ENCODE data around the gene CDC25B.
A peak's percentile ranks its signal among the peaks of the same experiment; 100 is the strongest.
"Not testable (repeated sequence)": the region's sequence is repeated elsewhere in the genome, so short reads cannot be mapped to it uniquely, and the experiment has no call there.

The CDC25B gene

DNA sequence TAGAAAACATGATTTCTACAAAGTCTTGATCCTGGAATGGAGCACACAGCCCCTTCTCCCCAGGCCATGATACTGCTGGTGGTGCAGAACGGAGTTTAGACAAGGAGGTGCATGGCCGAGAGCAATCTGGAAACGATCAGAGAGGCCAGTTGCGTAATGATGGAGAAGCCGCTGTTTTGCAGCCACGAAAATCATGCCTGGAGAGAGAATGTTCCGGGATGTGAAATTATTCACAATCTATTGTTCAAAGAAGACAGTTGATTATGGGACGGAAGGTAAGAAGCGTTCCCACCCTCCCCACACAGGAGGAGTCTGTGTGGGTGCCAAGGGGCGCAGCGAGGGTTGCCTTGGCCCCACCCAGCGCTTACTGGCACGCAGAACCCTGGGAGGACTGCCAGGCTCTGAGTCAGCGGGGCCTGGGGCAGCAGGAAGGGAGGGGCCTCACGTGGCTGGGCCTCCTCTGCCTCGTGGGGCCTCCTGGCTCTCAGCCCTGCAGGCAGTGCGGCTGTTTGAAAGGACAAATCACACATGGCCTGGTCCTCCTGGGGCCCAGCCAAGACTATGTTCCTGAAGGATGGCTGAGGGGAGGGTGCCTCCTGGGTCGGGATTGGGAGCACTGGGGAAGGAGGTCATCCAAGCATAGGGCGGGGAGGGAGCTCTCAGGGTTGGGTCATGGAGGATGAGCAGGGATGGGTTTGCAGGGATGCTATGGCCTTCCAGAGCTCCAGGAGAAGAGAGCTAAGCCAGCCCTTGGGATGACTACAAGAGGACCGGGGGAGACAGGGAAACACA, 15.6 kb downstream of the CDC25B start:
- peak; percentile 85 to 94 for DNase-seq

DNA sequence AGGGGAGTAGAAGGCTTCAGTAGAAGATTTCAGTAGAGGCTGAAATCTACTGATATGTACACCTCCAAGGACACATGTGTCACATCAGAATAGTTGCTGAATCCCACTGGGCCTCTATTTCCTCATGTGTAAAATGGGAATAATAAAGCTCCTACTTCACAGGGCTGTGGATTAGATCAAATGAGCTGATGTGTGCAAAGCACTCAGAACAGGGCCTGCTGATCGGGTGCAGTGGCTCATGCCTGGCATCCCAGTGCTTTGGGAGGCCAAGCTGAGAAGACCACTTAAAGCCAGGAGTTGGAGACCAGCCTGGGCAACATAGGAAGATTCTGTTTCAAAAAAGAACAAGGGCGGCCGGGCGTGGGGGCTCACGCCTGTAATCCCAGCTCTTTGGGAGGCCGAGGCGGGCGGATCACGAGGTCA, 16.2 kb downstream of the CDC25B start:
- DNase-seq: no peak

DNA sequence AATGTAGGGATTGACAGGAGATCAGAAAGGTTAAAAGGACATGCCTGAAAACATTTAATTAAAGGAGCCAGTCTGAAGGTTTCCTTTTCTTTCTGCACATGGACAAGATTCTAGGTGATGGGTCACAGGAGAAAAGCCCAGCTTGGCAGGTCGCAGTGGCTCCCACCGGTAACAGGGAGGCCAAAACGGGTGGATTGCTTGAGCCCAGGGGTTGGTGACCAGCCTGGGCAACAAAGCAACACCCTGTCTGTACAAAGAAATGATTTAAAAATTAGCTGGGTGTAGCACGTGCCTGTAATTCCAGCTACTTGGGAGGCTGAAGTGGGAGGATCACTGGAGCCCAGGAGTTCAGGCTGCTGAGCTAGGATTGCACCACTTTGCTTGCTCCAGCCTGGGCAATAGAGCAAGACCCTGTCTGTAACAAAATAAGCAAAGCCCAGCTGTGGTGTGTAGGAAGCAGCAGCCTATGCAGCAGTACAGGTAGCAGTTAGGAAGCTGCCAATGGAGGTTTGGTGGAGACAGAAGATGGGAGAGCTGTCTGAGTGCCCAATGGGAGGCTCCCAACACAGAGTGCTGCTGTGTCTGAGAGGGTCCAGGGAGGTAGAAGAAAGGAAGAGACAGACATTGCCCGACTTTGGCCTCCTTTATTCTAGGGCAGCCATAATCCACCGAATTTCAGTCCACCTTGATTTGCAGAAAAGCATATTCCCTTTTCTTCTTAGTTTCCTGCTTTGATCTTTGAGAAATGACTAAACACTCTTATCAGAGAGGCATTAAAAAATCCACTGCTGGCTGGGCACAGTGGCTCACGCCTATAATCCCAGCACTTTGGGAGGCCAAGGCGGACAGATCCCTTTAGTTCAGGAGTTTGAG, 17.1 kb downstream of the CDC25B start:
- DNase-seq: no peak

DNA sequence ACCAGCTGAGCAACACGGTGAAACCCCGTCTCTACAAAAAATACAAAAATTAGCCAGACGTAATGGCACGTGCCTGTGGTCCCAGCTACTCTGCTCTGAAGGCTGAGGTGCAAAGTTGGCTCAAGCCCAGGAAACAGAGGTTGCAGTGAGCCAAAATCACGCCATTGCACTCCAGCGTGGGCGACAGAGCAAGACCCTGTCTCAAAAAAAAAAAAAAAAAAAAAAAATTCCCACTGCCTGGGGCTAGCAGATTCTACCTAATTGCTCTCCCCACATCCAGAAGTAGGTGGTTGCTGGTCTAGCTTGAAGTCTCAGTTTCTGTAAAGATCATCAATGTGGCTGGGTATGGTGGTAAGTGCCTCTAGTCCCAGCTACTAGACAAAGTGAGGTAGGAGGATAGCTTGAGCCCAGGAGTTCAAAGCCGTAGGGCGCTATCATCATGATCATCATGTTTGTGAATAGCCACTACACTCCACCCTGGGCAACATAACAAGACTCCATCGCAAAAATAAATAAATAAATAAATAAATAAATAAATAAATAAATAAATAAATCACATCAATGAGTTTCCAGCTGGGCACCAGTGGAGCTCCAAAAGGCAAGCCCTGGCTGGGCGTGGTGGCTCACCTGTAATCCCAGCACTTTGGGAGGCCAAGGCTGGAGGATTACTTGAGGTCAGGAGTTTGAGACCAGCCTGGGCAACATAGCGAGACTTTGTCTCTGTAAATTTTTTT, 17.9 kb downstream of the CDC25B start:
- DNase-seq: no peak

DNA sequence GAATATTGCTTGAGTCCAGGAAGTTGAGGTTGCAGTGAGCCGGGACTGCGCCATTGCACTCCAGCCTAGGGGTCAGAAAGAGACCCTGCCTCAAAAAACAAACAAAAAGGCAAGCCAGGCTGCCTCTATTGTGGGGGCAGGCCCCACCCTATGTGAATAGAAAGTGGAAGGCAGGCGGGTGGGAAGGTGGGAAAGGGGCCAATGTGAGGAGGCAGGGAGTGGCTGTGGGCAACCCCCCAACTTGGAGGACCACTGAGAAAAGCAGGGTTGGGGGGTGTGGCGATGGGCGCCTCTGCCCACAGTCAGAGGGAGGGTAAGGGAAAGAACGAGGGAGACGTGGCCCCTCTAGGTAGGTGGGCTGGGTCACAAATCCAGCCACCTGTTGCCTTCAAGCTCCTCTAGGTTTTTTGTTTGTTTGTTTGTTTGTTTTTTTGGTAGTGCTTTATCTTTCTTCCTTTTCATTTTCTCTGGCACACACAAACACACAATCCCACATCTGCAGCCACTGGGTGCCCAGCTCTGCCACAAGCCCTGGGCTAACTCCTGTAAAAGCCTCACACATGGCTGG, 18.9 kb downstream of the CDC25B start:
- no peak for DNase-seq

DNA sequence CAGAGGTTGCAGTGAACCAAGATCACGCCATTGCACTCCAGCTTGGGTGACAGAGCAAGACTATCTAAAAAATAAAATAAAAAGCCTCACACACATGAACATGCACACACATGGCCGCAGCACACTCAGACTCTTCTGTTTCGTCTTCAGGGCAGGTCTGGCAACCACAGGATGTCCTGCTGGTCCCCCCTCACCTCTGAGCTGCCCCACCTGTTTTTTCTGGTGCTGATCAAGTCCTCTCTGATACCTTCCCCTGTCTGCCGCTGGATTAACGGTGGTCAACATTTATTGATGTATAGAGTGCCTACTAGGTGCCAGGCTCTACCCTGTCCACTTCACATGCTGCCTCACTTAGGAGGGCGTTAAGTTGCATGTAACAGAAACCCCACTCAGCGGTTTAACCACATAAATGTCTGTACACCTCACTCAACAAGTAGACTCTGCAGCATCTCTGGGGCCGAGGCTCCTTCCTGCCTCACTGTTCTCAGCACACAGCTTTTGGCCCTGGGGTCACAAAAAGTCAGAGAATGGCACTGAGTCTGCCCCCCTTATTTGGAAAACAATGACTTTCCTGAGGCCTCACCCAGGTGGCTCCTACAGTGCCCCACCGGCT, 19.7 kb downstream of the CDC25B start:
- DNase-seq: no peak

DNA sequence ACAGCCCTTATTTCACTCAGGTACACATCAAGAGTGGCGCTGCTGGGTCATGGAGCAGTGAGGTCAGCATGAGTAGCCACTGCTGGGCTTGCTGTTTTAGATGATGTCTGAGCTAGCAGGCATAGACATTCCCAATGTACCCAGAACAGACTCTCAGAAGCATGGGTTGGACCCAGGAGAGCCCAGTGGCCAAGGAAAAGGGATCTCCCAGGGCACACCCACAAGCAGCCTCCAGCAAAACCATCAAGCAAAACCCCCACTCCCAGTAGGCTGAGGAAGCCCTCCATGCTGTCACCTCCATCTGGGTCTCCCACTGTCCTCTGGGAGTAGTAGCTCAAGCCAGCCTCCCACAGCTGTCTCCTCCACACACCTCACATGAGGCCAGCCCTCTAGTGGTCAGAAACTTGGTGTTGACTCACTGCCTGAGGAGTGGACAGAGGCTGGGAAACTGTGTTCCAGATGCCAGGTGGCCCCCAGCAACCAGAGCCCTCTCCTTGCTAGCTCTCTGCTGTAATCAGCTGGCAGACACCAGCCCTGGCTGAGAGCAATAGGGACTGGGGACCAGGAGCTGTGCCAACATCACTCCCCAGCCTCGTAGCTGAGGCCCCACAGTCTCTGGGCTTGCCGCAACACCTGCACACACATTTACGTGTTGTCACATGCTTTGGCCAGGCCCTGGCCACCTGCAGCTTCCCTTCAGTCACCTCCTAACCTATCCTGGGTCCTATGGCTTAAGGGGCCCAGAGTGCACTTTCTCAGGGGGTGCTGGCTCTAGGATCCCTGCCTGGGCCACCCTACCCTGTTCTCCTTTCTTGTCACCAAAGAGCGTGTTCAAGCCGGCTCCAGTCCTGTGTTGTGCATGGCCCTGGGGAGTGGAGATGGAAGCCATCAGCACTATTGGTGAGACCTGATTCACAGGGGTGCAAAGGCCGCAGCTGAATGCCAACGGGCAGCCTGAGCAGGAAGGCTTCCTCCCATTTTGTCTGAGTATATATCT, 22.3 kb downstream of the CDC25B start:
- DNase-seq: peak; percentile 52 to 66

DNA sequence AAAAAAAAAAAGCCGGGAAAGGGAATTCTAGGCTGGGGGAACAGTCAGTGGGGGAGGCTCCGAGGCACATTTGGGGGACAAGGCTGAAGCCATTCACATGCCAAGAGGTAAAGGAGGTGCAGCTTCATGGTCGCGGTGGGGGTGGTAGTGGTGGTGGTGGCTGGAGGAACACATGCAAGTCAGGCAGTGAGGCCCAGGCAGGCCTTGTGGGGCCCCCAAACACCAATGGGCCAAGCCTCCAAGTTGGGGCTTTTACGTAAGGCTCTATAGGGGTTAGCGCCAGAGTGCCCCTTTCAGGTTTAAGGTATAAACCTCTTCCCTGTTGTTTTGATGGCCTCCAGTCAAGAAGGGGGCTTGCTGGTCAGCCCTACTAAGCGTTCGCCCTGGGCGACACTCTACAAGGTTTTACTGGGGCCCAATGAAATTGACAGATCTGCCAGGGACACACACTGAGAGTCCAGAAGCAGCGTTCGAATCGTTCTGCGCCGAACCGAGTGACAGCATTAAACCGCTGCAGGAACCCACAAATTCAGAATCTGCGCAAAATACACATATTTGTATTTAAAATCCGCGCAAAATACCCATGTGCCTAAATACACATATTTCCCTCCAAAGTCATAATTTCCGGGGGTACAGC, 23.4 kb downstream of the CDC25B start:
- no peak for DNase-seq

DNA sequence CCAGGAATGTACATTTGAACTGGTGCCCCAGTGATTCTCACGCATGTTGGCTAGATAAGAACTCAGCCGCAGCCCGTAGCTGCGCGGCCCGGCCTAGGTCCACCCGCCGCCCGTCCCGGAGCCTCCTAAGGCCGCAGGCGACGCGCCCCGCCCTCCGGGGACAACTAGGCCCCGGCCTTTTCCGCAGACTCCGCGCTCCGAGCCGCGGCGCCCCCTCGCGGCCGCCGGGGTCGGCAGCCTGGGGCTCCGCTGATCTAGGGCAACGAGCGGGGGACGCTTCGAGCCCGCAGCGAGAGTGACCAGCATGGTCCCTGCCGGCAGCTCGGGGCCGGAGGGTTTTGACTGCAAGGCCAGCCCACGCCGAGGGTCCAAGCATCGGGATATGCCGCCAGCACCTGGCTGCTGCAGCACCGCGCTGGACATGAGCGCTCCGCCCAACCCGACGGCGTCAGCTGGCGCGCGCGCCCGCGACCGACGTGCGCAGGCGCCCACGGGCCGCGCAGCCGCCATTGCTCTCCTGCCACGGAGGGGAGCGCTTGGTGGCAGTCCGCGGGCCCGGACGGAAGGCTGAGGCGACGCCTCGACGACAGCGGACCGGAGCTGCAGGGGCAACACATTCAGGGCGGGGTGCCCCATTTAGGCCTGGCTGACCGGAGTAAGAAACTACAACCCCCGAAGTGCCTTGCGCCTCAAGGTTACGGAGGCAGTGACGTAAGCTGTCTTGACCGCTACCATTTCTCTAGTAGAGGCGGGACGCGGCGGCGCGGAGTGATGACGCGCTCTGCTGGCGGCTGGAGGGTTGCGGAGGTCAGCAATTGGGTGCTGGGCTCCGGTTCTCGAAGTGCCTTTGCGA, 24.2 kb downstream of the CDC25B start, which contains the start of gene AP5S1:
AP5S1 (plus strand) TSS at position 500 of the 853 bp plus-strand sequence. CDS start 1,571 bp downstream, outside the sequence.
- DNase-seq: peak; percentile 90 to 94

DNA sequence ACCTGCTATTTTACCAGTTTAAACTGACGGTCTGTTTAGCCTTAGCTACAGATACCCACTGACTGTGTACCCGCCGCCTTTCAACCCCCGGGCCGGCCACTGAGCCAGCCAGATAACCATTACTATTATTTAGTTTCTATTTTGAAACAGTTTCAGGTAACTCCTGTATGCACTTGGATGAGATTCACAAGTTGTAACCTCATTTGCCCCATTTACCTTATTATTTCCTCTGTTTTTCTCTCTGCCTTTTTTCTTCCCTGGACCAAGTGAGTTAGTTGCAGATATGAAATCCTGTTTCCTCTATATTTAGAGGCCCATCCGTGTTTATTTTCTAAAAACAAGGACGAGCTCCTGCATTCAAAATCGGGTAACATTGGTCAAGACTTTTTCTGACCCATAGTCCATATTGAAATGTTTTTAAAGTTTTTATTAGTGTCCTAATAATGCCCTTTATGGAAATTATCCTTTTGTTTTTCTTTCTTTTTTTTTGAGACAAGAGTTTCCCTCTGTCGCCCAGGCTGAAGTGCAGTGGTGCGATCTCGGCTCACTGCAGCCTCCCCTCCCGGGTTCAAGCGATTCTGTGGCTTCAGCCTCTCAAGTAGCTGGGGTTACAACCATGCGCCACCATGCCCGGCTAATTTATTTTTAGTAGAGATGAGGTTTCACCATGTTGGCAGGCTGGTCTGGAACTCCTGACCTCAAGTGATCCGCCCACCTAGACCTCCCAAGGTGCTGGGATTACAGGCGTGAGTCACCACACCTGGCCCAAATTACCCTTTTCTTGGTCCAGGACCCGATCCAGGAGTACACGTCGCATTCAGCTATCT, 25.0 kb downstream of the CDC25B start:
- DNase-seq: no peak

DNA sequence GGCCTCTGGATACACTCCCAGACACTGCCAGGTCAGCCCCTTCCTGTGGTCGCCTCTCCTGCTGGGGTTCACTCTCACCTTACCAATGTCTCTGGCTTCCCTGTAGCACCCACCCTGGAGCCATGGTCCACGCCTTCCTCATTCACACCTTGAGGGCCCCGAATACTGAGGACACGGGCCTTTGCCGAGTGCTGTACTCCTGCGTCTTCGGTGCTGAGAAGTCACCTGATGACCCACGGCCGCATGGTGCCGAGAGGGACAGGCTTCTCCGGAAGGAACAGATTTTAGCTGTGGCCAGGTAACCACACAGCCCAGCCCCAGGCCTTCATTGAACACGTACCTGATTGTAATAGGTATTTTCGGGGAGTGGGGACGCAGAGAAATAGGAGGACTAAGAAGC, 25.9 kb downstream of the CDC25B start:
- no peak for DNase-seq

DNA sequence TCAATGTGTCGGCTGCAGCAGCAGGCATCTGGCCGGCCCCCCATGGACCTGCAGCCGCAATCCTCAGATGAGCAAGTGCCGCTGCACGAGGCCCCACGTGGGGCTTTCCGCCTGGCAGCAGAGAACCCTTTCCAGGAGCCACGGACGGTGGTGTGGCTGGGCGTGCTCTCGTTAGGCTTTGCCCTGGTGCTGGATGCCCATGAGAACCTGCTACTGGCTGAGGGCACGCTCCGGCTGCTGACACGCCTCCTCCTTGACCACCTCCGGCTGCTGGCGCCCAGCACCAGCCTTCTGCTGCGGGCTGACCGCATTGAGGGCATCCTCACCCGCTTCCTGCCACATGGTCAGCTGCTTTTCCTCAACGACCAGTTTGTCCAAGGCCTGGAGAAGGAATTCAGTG, 27.8 kb downstream of the CDC25B start:
- no peak for DNase-seq

DNA sequence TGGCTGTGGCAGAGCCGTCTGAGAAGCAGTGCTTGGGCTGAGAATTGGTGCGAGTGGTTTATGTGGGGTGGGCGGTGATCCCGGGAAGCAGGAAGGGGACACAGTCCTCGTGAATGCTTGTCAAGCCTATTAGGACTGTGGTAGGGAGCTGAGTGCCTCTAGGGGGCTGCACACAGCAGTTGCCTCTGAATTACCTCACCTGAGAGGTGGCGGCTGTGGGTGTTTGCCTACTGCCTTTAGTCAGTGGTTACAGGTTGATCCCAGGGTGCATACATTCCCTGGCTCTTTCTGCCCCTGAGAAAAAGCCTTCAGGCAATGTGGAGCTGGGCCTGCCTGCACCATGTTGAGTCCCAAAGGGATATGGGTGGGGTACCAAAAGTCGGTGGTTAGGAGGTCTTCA, 29.4 kb downstream of the CDC25B start:
- no peak for DNase-seq

DNA sequence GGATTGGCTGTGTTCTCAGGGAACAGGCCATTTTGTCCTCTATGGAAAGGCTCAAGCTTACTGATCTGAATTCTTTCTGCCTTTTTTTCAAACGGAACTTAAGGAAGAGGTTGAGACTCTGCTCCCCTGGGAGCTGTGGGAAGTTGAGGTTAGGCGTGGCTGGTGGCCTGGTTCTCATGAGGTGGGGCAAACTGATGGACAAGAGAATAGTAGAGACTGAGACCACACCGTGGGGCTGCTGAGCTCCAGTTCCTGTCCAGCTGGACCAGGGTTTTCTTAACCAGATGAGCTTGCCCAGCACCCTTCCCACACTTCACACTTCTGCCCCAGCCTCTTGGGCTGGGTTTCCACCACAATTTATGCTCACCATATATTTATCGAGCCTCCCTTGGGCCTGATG, 30.3 kb downstream of the CDC25B start:
- no peak for DNase-seq

DNA sequence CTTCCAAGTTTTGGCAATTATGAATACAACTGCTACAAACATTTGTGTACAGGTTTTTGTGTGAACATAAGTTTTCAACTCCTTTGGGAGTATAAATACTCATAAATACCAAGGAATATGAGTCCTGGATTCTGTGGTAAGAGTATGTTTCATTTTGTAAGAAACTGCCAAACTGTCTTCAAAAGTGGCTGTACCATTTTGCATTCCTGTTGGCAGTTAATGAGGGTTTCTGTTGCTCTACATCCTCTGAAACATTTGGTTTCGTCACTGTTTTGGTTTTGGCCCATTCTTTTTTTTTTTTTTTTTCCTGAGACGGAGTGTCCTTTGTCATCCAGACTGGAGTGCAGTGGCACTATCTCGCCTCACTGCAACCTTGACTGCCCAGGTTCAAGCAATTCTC, 32.7 kb downstream of the CDC25B start:
- DNase-seq: peak; percentile 25 to 62

DNA sequence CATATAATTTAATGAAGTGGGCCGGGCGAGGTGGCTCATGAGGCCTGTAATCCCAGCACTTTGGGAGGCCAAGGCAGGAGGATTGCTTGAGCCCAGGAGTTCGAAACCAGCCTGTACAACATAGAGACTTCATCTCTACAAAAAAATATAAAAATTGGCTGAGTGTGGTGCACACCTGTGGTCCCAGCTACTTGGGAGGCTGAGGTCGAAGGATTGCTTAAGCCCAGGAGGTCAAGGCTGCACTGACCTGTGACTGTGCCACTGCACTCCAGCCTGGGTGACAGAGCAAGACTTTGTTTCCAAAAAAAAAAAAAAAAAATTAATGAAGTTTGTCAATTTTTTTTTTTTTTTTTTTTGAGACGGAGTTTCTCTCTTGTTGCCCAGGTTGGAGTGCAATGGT, 33.8 kb downstream of the CDC25B start:
- DNase-seq: not testable (repeated sequence)

DNA sequence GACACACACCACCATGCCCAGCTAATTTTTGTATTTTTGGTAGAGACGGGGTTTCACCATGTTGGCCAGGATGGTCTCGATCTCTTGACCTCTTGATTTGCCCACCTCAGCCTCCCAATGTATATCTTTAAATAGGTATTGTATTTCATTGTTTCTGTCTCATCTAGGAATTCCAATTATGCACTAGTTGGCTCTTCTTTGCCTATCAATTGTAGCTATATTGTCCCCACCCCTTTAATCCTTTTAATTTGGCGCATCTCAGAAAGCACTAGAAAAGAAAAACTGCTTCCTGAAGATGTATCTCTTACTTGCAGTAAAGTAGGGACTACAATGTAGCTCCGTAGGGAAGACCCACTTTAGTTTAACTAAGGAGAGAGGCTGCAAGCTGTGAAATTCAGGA, 40.0 kb downstream of the CDC25B start:
- DNase-seq: no peak

DNA sequence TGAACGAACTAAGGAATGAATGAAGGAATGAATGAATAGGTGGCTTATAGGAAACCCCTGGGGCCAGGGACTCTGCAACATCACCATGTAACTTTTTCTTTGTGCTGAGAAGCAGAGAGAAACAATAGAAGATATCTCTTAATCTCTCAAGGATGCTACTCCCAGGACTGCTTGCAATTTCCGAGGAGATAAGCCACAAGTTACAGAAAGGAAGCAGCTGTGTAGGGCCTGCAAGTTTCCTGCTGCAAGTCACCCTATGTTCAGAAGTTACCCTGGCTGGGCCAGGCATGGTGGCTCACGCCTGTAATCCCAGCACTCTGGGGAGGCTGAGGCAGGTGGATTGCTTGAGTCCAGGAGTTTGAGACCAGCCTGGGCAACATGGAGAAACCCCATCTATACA, 43.2 kb downstream of the CDC25B start:
- peak; percentile 86 to 90 for DNase-seq

DNA sequence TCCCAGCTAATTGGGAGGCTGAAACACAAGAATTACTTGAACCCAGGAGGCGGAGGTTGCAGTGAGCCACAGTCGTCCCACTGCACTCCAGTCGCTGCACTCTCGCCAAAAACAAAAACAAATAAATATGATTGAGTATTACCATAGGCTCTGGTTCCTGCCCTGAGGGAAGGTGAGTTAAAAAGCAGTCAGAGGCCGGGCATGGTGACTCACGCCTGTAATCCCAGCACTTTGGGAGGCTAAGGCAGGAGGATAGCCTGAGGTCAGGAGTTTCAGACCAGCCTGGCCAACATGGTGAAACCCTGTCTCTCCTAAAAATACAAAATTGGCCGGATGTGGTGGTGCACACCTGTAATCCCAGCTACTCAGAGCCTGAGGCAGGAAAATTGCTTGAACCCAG, 44.1 kb downstream of the CDC25B start:
- DNase-seq: not testable (repeated sequence)
